Measurements from ENCODE around the gene CDO1. TPM values are rescaled to one million over a fixed set of nuclear protein-coding genes. Genes with fewer than 3 reads are reported as not detected.
"Not testable (repeated sequence)": the region's sequence is repeated elsewhere in the genome, so short reads cannot be mapped to it uniquely, and the experiment has no call there.

The CDO1 gene
- total RNA-seq, 1 donor from 2014 or later: 11.7 TPM

DNA sequence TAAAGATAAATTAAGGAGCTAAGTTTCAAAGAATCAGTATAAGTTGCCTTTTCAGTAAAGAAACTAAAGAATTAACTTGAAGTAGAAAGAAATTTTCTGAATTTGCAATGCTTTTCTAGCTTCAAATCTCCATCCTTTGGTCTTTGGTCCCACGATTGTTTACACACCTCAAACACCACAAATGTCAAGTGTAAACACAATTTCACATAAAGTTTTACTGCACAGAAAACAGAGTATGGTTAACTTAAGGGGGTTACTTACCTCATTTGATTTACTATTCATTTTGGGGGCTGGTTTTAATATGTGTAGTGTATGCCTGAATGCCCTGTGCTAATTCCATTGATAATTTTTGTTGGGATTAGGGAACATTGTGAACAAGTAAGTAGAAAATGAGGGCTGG lies 4.1 kb downstream of the CDO1 start:
- TF ChIP-seq, protein P1, sequence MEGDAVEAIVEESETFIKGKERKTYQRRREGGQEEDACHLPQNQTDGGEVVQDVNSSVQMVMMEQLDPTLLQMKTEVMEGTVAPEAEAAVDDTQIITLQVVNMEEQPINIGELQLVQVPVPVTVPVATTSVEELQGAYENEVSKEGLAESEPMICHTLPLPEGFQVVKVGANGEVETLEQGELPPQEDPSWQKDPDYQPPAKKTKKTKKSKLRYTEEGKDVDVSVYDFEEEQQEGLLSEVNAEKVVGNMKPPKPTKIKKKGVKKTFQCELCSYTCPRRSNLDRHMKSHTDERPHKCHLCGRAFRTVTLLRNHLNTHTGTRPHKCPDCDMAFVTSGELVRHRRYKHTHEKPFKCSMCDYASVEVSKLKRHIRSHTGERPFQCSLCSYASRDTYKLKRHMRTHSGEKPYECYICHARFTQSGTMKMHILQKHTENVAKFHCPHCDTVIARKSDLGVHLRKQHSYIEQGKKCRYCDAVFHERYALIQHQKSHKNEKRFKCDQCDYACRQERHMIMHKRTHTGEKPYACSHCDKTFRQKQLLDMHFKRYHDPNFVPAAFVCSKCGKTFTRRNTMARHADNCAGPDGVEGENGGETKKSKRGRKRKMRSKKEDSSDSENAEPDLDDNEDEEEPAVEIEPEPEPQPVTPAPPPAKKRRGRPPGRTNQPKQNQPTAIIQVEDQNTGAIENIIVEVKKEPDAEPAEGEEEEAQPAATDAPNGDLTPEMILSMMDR (IDR thresholded peaks at IDR 0.05; ENCODE audit: insufficient read depth, low read length, poor library complexity, severe bottlenecking): no peak
- H3K27me3 ChIP-seq (ENCODE audit: control insufficient read depth, insufficient read depth, low read length): peaks cover 14% of the 10 kb centered on the region
- DNase-seq (ENCODE audit: low read depth): no peak
- no peak overlapping the region for H3K4me3 ChIP-seq (ENCODE audit: low read depth, low read length)
- H3K36me3 ChIP-seq (ENCODE audit: control insufficient read depth, insufficient read depth, low read length): no peaks in the 10 kb centered on the region

DNA sequence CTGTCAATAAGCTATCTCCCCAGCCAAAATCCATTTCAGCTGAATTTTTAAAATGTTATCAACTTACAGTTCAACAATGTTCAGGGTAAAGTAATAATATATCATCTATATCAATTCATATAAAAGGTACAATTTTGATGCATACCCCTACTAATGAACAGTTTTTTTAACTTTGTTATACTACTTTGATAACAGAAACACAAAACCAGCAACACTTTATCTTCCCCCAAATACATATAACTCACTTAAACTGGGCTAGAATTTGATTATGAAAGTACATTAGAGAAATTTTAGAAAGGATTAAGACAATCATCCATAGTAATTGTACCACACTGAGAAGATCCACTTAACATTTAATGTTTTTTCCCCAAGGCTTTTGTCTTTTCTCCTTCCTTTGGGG lies 5.1 kb downstream of the CDO1 start:
- DNase-seq (ENCODE audit: low read depth): no peak
- TF ChIP-seq, protein P1 (IDR thresholded peaks at IDR 0.05; ENCODE audit: insufficient read depth, low read length, poor library complexity, severe bottlenecking): no peak
- peaks cover 11% of the 10 kb centered on the region for H3K27me3 ChIP-seq (ENCODE audit: control insufficient read depth, insufficient read depth, low read length)

DNA sequence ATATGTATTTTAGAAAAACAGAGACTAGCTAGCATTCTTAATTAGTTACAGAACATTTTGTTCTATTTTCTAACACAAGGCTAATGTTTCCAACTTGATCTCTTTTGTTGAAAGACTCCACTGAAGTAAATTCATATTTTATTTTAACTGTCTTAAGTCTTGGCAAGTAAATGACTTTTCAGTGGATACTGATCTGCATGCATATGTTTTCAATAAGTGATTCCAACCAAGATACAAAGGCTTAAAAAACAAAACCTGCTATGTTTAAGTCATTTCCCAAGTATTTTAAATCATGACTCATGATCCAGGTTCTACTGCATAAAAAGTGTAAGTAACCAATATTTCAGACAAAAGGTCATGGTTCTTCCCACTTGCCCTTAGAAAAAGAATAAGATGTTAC lies 5.7 kb downstream of the CDO1 start:
- TF ChIP-seq, protein P1 (IDR thresholded peaks at IDR 0.05; ENCODE audit: insufficient read depth, low read length, poor library complexity, severe bottlenecking): no peak
- no peaks in the 10 kb centered on the region for H3K36me3 ChIP-seq (ENCODE audit: control insufficient read depth, insufficient read depth, low read length)
- no peak for DNase-seq (ENCODE audit: low read depth)
- H3K4me3 ChIP-seq (ENCODE audit: low read depth, low read length): no peak overlapping the region
- peaks cover 5% of the 10 kb centered on the region for H3K27me3 ChIP-seq (ENCODE audit: control insufficient read depth, insufficient read depth, low read length)

More for the DNA sequence above, 5.1 kb downstream of the CDO1 start:
- H3K36me3 ChIP-seq (ENCODE audit: control insufficient read depth, insufficient read depth, low read length): no peaks in the 10 kb centered on the region
- no peak overlapping the region for H3K4me3 ChIP-seq (ENCODE audit: low read depth, low read length)

DNA sequence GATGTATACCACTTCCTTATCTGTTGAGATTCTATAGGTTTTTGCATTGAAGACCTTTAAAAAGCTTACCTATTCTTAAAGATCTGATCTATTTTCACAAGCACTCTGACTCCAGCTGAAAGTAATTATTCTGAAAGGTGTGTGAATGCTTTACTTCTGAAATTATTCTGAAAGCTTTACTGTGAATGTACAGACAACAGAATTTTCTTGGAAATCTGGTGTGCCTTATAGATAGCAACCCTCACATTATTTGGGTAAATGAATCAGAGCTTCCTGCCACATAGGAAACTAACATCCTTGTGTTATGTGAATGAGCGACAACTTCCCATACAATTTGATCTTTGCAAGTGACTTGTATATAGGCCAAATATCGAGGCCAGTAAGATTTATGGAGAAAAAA lies 6.5 kb downstream of the CDO1 start:
- DNase-seq (ENCODE audit: low read depth): no peak
- TF ChIP-seq, protein P1 (IDR thresholded peaks at IDR 0.05; ENCODE audit: insufficient read depth, low read length, poor library complexity, severe bottlenecking): no peak
- H3K4me3 ChIP-seq (ENCODE audit: low read depth, low read length): no peak overlapping the region
- H3K36me3 ChIP-seq (ENCODE audit: control insufficient read depth, insufficient read depth, low read length): no peaks in the 10 kb centered on the region
- H3K27me3 ChIP-seq (ENCODE audit: control insufficient read depth, insufficient read depth, low read length): peaks cover 2% of the 10 kb centered on the region

DNA sequence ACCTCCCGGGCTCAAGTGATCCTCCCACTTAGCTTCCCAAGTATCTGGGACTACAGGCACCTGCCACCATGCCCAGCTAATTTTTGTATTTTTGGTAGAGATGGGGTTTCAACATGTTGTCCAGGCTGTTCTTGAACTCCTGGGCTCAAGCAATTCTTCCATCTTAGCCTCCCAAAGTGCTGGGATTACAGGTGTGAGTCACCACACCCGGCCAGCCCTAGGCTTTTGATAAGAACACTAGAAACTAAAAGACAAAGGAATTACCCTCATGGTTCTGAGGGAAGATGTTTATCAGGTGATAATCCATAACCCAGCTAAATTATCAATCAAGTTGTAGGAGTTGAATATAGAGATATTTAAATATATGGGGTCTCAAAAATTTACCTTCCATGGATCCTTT lies 8.4 kb downstream of the CDO1 start:
- not testable (repeated sequence) for DNase-seq (ENCODE audit: low read depth); H3K27me3 ChIP-seq (ENCODE audit: control insufficient read depth, insufficient read depth, low read length); H3K4me3 ChIP-seq (ENCODE audit: low read depth, low read length); H3K36me3 ChIP-seq (ENCODE audit: control insufficient read depth, insufficient read depth, low read length)

DNA sequence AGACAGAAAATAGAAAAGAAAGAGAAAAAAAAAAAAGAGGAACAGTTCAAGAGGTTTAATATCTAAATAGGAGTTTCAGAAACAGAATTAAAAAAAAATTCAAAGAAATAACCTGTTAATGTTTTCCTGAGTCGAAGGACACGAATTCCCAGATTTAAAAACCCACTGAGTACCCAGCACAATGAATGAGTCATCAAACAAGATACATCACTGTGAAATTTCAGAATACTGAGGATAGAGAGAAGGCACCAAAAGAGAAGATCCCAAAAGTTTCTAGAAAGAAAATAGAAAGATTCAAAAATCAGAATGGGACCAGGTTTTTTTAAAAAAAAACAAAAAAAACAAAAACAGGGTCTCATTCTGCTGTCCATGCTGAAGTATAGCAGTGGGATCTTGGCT lies 8.8 kb downstream of the CDO1 start:
- DNase-seq (ENCODE audit: low read depth): no peak
- Histone ChIP-seq H3K27me3 (ENCODE audit: control insufficient read depth, insufficient read depth, low read length) (no peaks in the 10 kb centered on the region), H3K36me3 (ENCODE audit: control insufficient read depth, insufficient read depth, low read length) (no peaks in the 10 kb centered on the region), H3K4me3 (ENCODE audit: low read depth, low read length) (no peak overlapping the region)
- TF ChIP-seq, protein P1 (IDR thresholded peaks at IDR 0.05; ENCODE audit: insufficient read depth, low read length, poor library complexity, severe bottlenecking): no peak

All from kidney epithelial cell (primary cell).